Liver (tissue), 9 donors: ENCODE data around the gene SERPINA9. TPM values are rescaled to one million over a fixed set of nuclear protein-coding genes. Genes with fewer than 3 reads are reported as not detected.

Experiments used
- DNase-seq: peaks from one replicate; pipeline ENCODE4 v3.0.0-alpha.2; 2017; ENCODE audit warnings: low spot score
- H3K27ac ChIP-seq, 2 donors: one replicate each; pipeline ENCODE4 v1.7.0; 2013; ENCODE audit warnings: inconsistent platforms in 2 of 2, low read length in 2 of 2, control low read depth in 1 of 2, low read depth in 1 of 2, mild to moderate bottlenecking in 1 of 2
- H3K27me3 ChIP-seq, 4 donors: one replicate each; pipeline versions ENCODE4 v1.6.1 to v1.7.0; 2013; ENCODE audit warnings: low read length in 3 of 4, inconsistent platforms in 1 of 4, mild to moderate bottlenecking in 1 of 4, moderate library complexity in 1 of 4; ENCODE audit not compliant: control insufficient read depth in 4 of 4, insufficient read depth in 4 of 4
- H3K36me3 ChIP-seq, 4 donors: one replicate each; pipeline versions ENCODE4 v1.6.1 to v1.7.0; 2013; ENCODE audit warnings: low read length in 3 of 4, mild to moderate bottlenecking in 3 of 4, low read depth in 1 of 4, moderate library complexity in 1 of 4; ENCODE audit not compliant: control insufficient read depth in 4 of 4, insufficient read depth in 3 of 4
- H3K4me1 ChIP-seq, 4 donors: one replicate each; pipeline versions ENCODE4 v1.6.1 to v1.7.0; 2013; ENCODE audit warnings: low read length in 3 of 4, mild to moderate bottlenecking in 3 of 4, moderate library complexity in 1 of 4; ENCODE audit not compliant: control insufficient read depth in 4 of 4, insufficient read depth in 4 of 4
- H3K4me3 ChIP-seq, 3 donors: one replicate each; pipeline versions ENCODE4 v1.6.1 to v1.7.0; 2013; ENCODE audit warnings: low read length in 3 of 3, control low read depth in 1 of 3, low read depth in 1 of 3, mild to moderate bottlenecking in 1 of 3
- H3K9ac ChIP-seq, 2 donors: one replicate each; pipeline ENCODE4 v1.7.0; 2013; ENCODE audit warnings: low read length in 2 of 2, mild to moderate bottlenecking in 2 of 2, moderate library complexity in 2 of 2, control low read depth in 1 of 2, low read depth in 1 of 2
- H3K9me3 ChIP-seq, 4 donors: one replicate each; pipeline versions ENCODE4 v1.6.1 to v1.7.0; 2013; ENCODE audit warnings: low read length in 3 of 4; ENCODE audit not compliant: control insufficient read depth in 4 of 4
- CTCF ChIP-seq: fragments of 150-350 bp; IDR thresholded peaks from 2 replicates; pipeline ENCODE4 v1.5.1; 2017; ENCODE audit warnings: improper control_type of control experiment, low read depth, low read length; ENCODE audit not compliant: missing input control
- EGR1 ChIP-seq, 2 donors: IDR thresholded peaks; 2 replicates each; pipeline ENCODE4 v1.6.1; 2016 to 2018; ENCODE audit warnings: antibody characterized with exemption in 2 of 2, low read depth in 2 of 2
- FOXA1 ChIP-seq: IDR thresholded peaks from 2 replicates; pipeline ENCODE4 v1.6.1; 2016; ENCODE audit warnings: antibody characterized with exemption
- GABPA ChIP-seq, 2 donors: IDR thresholded peaks in 1 of 2; conservative IDR thresholded peaks in 1 of 2; 2 replicates each; pipeline ENCODE4 v1.6.1; 2016; ENCODE audit warnings: antibody characterized with exemption in 2 of 2, mild to moderate bottlenecking in 1 of 2, moderate library complexity in 1 of 2
- HNF4G ChIP-seq: IDR thresholded peaks from 2 replicates; pipeline ENCODE4 v1.6.1; 2016; ENCODE audit warnings: antibody characterized with exemption
- JUND ChIP-seq, 2 donors: IDR thresholded peaks; 2 replicates each; pipeline ENCODE4 v1.6.1; 2016; ENCODE audit warnings: antibody characterized with exemption in 2 of 2
- MAX ChIP-seq: IDR thresholded peaks from 2 replicates; pipeline ENCODE4 v1.6.1; 2016; ENCODE audit warnings: antibody characterized with exemption
- NR2F2 ChIP-seq: IDR thresholded peaks from 2 replicates; pipeline ENCODE4 v1.6.1; 2016; ENCODE audit warnings: antibody characterized with exemption
- RAD21 ChIP-seq, 2 donors: IDR thresholded peaks; 2 replicates each; pipeline ENCODE4 v1.6.1; 2016; ENCODE audit warnings: antibody characterized with exemption in 2 of 2, mild to moderate bottlenecking in 2 of 2
- REST ChIP-seq: IDR thresholded peaks from 2 replicates; pipeline ENCODE4 v1.6.1; 2016; ENCODE audit warnings: antibody characterized with exemption, mild to moderate bottlenecking
- RXRA ChIP-seq, 2 donors: IDR thresholded peaks; 2 replicates each; pipeline ENCODE4 v1.6.1; 2017 to 2018; ENCODE audit warnings: antibody characterized with exemption in 2 of 2, mild to moderate bottlenecking in 1 of 2
- SP1 ChIP-seq: IDR thresholded peaks from 2 replicates; pipeline ENCODE4 v1.6.1; 2018; ENCODE audit warnings: antibody characterized with exemption, mild to moderate bottlenecking
- TAF1 ChIP-seq: conservative IDR thresholded peaks from 2 replicates; pipeline ENCODE4 v1.6.1; 2016; ENCODE audit warnings: antibody characterized with exemption, mild to moderate bottlenecking
- ZBTB33 ChIP-seq: IDR thresholded peaks from 2 replicates; pipeline ENCODE4 v1.6.1; 2016; ENCODE audit warnings: antibody characterized with exemption
- WGBS: extraction: QIAGEN DNeasy Blood & Tissue Kit; methylation state at CpG from one replicate; pipeline ENCODE4 v1.1.7; 2013; 5-methylcytosine and 5-hydroxymethylcytosine counted together
- polyA plus RNA-seq, 2 donors: library from polyadenylated mRNA; stranded (reverse) in 1 of 2; unstranded in 1 of 2; fragments of 200-250 nt in 1 of 2; fragments of >200 nt in 1 of 2; fragmentation: Nextera tagmentation in 1 of 2; extraction: Ambion mirVana in 1 of 2; gene quantifications; one replicate each; pipeline versions ENCODE4 v1.2.1 to v1.2.3, GENCODE V29; 2013 to 2015
- total RNA-seq, 2 donors: library from RNA; depleted of rRNA; stranded (reverse); fragments of >200 nt; gene quantifications; one replicate each; pipeline ENCODE4 v1.2.3, GENCODE V29; 2014
- TF ChIP-seq, protein P1 (sequence below): IDR thresholded peaks from 2 replicates; pipeline ENCODE4 v1.6.1; 2016; ENCODE audit warnings: antibody characterized with exemption
- donor health status: healthy.
- donor health status: healthy.
- donor health status: healthy.
- donor health status: healthy.
- donor health status: healthy.

Gene SERPINA9
- total and polyA plus RNA-seq, 4 donors = not detected

DNA sequence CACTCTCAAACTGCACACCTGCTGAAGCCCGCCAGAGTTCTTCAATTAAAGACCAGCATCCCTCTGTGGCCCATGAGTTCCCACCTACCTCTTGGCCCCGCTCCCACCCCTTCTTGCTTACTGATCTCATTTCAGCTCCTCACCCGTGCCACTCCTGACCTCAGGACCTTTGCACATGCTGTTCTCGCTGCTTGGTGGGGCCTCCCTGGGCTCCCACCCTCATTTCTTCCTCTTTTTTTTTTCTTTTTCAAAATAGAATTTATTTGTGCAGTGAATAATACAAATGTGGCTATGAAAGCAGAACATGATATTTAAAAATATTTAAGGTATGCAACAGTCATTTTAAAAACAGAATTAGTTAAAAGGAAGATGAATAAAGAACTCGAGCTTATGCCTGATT lies 8.5 kb upstream of the SERPINA9 start:
- DNase-seq = no peak
- peaks cover 10 to 32% (median 17%) of the 10 kb centered on the region in 4 donors for H3K4me1 ChIP-seq
- no peaks in the 10 kb centered on the region for H3K36me3 ChIP-seq
- no peak overlapping the region for H3K27ac ChIP-seq
- TF ChIP-seq SP1 (no peak), RAD21 (IDR thresholded peaks at IDR 0.05) (no peak), MAX (no peak), RXRA (IDR thresholded peaks at IDR 0.05) (no peak), GABPA (IDR thresholded peaks at IDR 0.05 in 1 of 2, conservative IDR thresholded peaks at IDR 0.05 in 1 of 2) (no peak), ZBTB33 (no peak), NR2F2 (no peak), HNF4G (no peak), CTCF (no peak), FOXA1 (no peak), EGR1 (IDR thresholded peaks at IDR 0.05; ENCODE audit: low read depth in 2 of 2) (no peak), TAF1 (no peak), JUND (IDR thresholded peaks at IDR 0.05) (no peak), REST (no peak)
- TF ChIP-seq, protein P1, sequence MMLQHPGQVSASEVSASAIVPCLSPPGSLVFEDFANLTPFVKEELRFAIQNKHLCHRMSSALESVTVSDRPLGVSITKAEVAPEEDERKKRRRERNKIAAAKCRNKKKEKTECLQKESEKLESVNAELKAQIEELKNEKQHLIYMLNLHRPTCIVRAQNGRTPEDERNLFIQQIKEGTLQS = no peak
- no peaks in the 10 kb centered on the region for H3K27me3 ChIP-seq
- 91% methylated on average over 5 of the region's 5 CpGs for WGBS
- H3K9ac ChIP-seq = no peak overlapping the region
- no peaks in the 10 kb centered on the region for H3K9me3 ChIP-seq
- H3K4me3 ChIP-seq = no peak overlapping the region

DNA sequence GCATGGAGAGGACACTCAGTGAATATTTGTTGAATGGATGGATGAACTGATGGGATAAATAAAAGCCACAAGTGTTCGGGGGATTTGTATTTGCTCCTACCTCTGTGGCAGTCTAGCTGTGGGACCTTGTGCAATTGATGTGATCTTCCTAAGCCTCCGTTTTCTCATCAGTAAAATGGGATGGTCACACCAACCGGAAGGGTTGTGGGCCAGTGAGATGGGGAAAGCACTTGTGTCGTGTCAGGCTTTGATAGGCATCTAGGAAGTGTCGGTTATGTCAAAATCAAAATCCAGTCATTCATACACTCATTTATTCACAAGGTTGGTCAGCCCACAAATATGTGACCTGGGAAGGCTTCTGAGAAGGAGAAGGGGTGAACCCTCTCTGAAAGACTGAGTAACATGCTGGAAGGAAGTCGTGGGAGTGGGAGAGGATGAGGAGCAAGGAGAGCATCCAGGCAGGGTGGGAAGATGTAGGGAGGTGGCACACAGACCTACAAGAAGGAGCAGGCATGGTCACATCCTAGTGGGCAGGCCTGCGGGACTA lies 7.8 kb upstream of the SERPINA9 start:
- Histone ChIP-seq H3K27me3 (no peaks in the 10 kb centered on the region), H3K4me1 (peaks cover 10 to 32% (median 17%) of the 10 kb centered on the region in 4 donors), H3K36me3 (no peaks in the 10 kb centered on the region), H3K9ac (no peak overlapping the region), H3K4me3 (no peak overlapping the region), H3K27ac (no peak overlapping the region), H3K9me3 (peaks cover 0 to 3% (median 0%) of the 10 kb centered on the region in 4 donors)
- TF ChIP-seq RAD21 (IDR thresholded peaks at IDR 0.05) (no peak), GABPA (IDR thresholded peaks at IDR 0.05 in 1 of 2, conservative IDR thresholded peaks at IDR 0.05 in 1 of 2) (no peak), TAF1 (no peak), NR2F2 (no peak)
- WGBS = 91% methylated on average over 7 of the region's 7 CpGs
- no peak for DNase-seq
